T follicular helper cell (primary cell): Measurements from ENCODE around the gene GPRC6A.
"Not testable (repeated sequence)": the region's sequence is repeated elsewhere in the genome, so short reads cannot be mapped to it uniquely, and the experiment has no call there.

Experiments used
- DNase-seq: peaks from one replicate; pipeline ENCODE4 v3.0.0-alpha.2; 2020; ENCODE audit warnings: low read depth
- total RNA-seq, 2 experiments: gene quantifications; one replicate each; lab custom pipeline; 2026; lab: John Stamatoyannopoulos, UW

Gene GPRC6A
- total RNA-seq, result 0 reads per million in 2 experiments

- DNase-seq, result no peak
Measured at GRCh38 chr6:116828983-116829382, at the start of gene GPRC6A. GPRC6A (minus strand) TSS chr6:116829083; CDS start chr6:116829013, 70 bp downstream.

GRCh38 chr6:116877743-116878142, 48.9 kb upstream of the GPRC6A start:
- no peak for DNase-seq

- no peak for DNase-seq
Measured at GRCh38 chr6:116876635-116877611, 48.0 kb upstream of the GPRC6A start, which contains the start of gene RFX6. RFX6 (plus strand) TSS chr6:116877242; CDS start chr6:116877276, 34 bp downstream.

- DNase-seq, result no peak
Measured at GRCh38 chr6:116876107-116876506, 47.2 kb upstream of the GPRC6A start.

- no peak for DNase-seq
Measured at GRCh38 chr6:116872771-116873170, 43.9 kb upstream of the GPRC6A start.

- no peak for DNase-seq
Measured at GRCh38 chr6:116866281-116866871, 37.5 kb upstream of the GPRC6A start.

- DNase-seq, result no peak
Measured at GRCh38 chr6:116859264-116859663, 30.4 kb upstream of the GPRC6A start.

- no peak for DNase-seq
Measured at GRCh38 chr6:116858060-116858459, 29.2 kb upstream of the GPRC6A start.

- DNase-seq, result no peak
Measured at GRCh38 chr6:116847227-116847626, 18.3 kb upstream of the GPRC6A start.

GRCh38 chr6:116842459-116842858, 13.6 kb upstream of the GPRC6A start:
- DNase-seq, result no peak

- DNase-seq, result no peak
Measured at GRCh38 chr6:116840091-116840490, 11.2 kb upstream of the GPRC6A start.

GRCh38 chr6:116836606-116837342, 7.9 kb upstream of the GPRC6A start:
- no peak for DNase-seq

- DNase-seq, result not testable (repeated sequence)
Measured at GRCh38 chr6:116834526-116834925, 5.6 kb upstream of the GPRC6A start.

- DNase-seq, result no peak
Measured at GRCh38 chr6:116827561-116828240, 1.2 kb downstream of the GPRC6A start.

GRCh38 chr6:116816336-116816735, 12.5 kb downstream of the GPRC6A start:
- not testable (repeated sequence) for DNase-seq

GRCh38 chr6:116812051-116812650, 16.7 kb downstream of the GPRC6A start:
- no peak for DNase-seq

- no peak for DNase-seq
Measured at GRCh38 chr6:116801971-116802370, 26.9 kb downstream of the GPRC6A start.

GRCh38 chr6:116799945-116800344, 28.9 kb downstream of the GPRC6A start:
- DNase-seq, result no peak

GRCh38 chr6:116797585-116797984, 31.3 kb downstream of the GPRC6A start:
- no peak for DNase-seq

GRCh38 chr6:116793224-116793623, 35.7 kb downstream of the GPRC6A start:
- DNase-seq, result no peak

GRCh38 chr6:116783852-116784251, 45.0 kb downstream of the GPRC6A start:
- no peak for DNase-seq
